Heart left ventricle (tissue), 16 donors: Measurements from ENCODE around the gene ZBTB7C. TPM values are rescaled to one million over a fixed set of nuclear protein-coding genes. Genes with fewer than 3 reads are reported as not detected.
A peak's percentile ranks its signal among the peaks of the same experiment; 100 is the strongest.

ENCODE experiments used
- ATAC-seq, 4 donors: fragments of 200-7000 bp; cut with Tn5 transposase; one replicate each; pipeline ENCODE4 v1.9.1; 2020 to 2022; ENCODE audit warnings: moderate library complexity in 4 of 4, mild to moderate bottlenecking in 3 of 4, moderate number of reproducible peaks in 1 of 4
- DNase-seq, 5 donors: peaks; one replicate each; pipeline ENCODE4 v3.0.0-alpha.2; 2020
- H3K27ac ChIP-seq, 12 donors: fragments of 200-600 bp; sonication (generic) in 4 of 12; one replicate each; pipeline versions ENCODE4 v1.5.0 to v1.8.0; 2016 to 2022; ENCODE audit warnings: mild to moderate bottlenecking in 2 of 12
- H3K27me3 ChIP-seq, 9 donors: fragments of 200-600 bp; sonication (generic) in 2 of 9; one replicate each; pipeline versions ENCODE4 v1.5.1 to v1.8.0; 2016 to 2022; ENCODE audit warnings: mild to moderate bottlenecking in 3 of 9
- H3K36me3 ChIP-seq, 9 donors: fragments of 200-600 bp; sonication (generic) in 2 of 9; one replicate each; pipeline versions ENCODE4 v1.5.0 to v1.8.0; 2018 to 2022; ENCODE audit warnings: mild to moderate bottlenecking in 2 of 9
- H3K4me1 ChIP-seq, 12 donors: fragments of 200-600 bp; sonication (generic) in 4 of 12; one replicate each; pipeline versions ENCODE4 v1.5.0 to v1.8.0; 2016 to 2022; ENCODE audit warnings: mild to moderate bottlenecking in 3 of 12
- H3K4me3 ChIP-seq, 12 donors: fragments of 200-600 bp; sonication (generic) in 4 of 12; one replicate each; pipeline versions ENCODE4 v1.5.0 to v1.8.0; 2017 to 2022; ENCODE audit warnings: mild to moderate bottlenecking in 9 of 12, moderate library complexity in 4 of 12
- H3K9me3 ChIP-seq, 12 donors: fragments of 200-600 bp; sonication (generic) in 4 of 12; one replicate each; pipeline versions ENCODE4 v1.5.0 to v1.8.0; 2016 to 2022; ENCODE audit warnings: mild to moderate bottlenecking in 1 of 12
- POLR2A ChIP-seq, 2 donors: fragments of 450-650 bp; IDR thresholded peaks; one replicate each; pipeline ENCODE4 v1.6.1; 2017; ENCODE audit warnings: antibody characterized with exemption in 2 of 2, mild to moderate bottlenecking in 2 of 2, moderate library complexity in 2 of 2
- WGBS, 4 donors: extraction: QIAGEN DNeasy Blood & Tissue Kit in 2 of 4; methylation state at CpG; one replicate each; pipeline versions ENCODE4 v1.1.5 to v1.1.7; 2013 to 2018; 5-methylcytosine and 5-hydroxymethylcytosine counted together
- intact Hi-C, 10 donors: fragments of 100-400 bp; cut with DNase I; formaldehyde crosslinking; loops; one replicate each; pipeline versions ENCODE4 v1.11.1 to v1.14.2; 2022
- polyA plus RNA-seq, 2 donors: library from polyadenylated mRNA; stranded (reverse); fragments of 200-250 nt; gene quantifications; one replicate each; pipeline ENCODE4 v1.2.3, GENCODE V29; 2013
- total RNA-seq, 9 donors: library from RNA; depleted of rRNA in 2 of 9; stranded (reverse); fragments of >200 nt in 2 of 9; fragmentation: NEBNext Ultra II Directional in 3 of 9; extraction: Animal tissue kit (Norgen Biotek cat#: 25700) in 3 of 9; gene quantifications; one replicate each; pipeline versions ENCODE4 v1.1.0 to v1.2.4, GENCODE V29; 2016 to 2023
- TF ChIP-seq, protein P1 (sequence below), 12 donors: fragments of 200-600 bp; sonication (generic) in 4 of 12; IDR thresholded peaks; one replicate each; pipeline versions ENCODE4 v1.5.0 to v1.8.0; 2018 to 2022; ENCODE audit warnings: antibody characterized with exemption in 12 of 12, mild to moderate bottlenecking in 5 of 12
- donor health status: ischemic (EF 13 %, LVEDD 7.1; RV severe dilation, severe dysfunction).
- donor health status: healthy with polysubstance abuse.
- donor health status: DM: no; HTN: yes; CAD: no.
- donor health status: DM: no; HTN: no; CAD: no.
- donor health status: ischemic (EF 25% LVEDD 6.9; RV normal size, moderate dysfunction).
- donor health status: ischemic (EF 25% LVEDD 5.7; RV mildly dilated, moderate dysfunction).
- donor health status: healthy.
- donor health status: DM: yes; HTN: yes; CAD: no.
- donor health status: ischemic (EF 35%, LVEDD 5.7; RV mildly dilated, moderate dysfunction).
- donor health status: nonischemic (EF 11% LVEDD 7.7; RV severe dilation, severe dysfunction).
- donor health status: DM: yes; HTN: yes; CAD: no.
- donor health status: PGD.
- donor health status: ischemic (EF 29% LVEDD 5.4; RV normal size, mild dysfunction).
- donor health status: nonischemic (EF 23%, LVEDD 6.1; RV moderate dilation, normal function).

ZBTB7C gene
- total and polyA plus RNA-seq, 11 donors = 0.68 to 7.5 (median 2.3) TPM

DNA sequence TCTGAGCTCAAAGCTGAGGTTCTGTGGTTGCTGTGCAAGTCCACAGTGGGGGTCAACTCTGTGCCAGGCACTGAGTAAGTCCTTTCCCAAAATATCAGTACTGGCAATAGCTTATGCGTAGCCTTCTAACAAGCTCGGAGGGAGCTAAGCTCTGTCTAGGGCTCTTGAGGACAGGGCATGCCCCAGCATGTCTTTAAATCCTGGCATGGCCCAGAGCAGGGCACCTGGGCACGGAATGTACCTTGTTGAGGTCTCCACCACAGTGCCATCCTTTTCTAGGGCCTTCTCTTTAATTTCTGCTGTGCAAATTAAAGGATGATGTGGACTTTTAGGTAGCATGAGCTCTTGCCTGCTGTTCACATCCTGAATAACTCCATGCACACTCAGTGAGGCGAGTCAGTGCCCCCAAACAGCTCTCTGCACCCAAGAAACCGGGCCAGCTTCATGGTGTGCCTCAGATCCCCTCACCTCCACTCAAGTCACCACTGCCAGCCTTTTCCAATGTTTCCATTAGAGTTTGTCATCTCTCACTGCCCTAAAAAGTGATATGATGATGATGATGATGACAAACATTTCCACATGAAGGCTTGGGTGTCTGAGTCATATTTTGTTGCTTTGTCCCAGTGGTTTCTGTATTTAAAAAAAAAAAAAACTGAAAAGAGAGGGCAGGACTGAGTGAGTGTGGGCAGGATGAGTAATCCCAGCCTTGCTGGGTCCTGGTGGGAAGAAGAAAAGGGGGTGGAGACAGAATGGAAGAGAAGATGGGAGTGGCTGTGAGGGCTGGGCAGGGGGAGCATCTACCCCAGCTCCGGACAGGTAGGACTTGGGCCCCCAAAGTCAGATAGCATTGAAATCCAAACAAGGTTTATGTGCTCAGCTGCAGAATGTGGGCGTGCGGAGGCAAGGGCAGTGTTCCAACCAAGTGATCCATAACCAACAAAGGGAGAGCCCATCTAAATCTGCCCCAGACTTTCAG is 78.9 kb downstream of the ZBTB7C start:
- ATAC-seq (peak in 2 of 4 donors; percentile 45 to 47), DNase-seq (no peak)
- TF ChIP-seq POLR2A (IDR thresholded peaks at IDR 0.05) = no peak
- TF ChIP-seq, protein P1, sequence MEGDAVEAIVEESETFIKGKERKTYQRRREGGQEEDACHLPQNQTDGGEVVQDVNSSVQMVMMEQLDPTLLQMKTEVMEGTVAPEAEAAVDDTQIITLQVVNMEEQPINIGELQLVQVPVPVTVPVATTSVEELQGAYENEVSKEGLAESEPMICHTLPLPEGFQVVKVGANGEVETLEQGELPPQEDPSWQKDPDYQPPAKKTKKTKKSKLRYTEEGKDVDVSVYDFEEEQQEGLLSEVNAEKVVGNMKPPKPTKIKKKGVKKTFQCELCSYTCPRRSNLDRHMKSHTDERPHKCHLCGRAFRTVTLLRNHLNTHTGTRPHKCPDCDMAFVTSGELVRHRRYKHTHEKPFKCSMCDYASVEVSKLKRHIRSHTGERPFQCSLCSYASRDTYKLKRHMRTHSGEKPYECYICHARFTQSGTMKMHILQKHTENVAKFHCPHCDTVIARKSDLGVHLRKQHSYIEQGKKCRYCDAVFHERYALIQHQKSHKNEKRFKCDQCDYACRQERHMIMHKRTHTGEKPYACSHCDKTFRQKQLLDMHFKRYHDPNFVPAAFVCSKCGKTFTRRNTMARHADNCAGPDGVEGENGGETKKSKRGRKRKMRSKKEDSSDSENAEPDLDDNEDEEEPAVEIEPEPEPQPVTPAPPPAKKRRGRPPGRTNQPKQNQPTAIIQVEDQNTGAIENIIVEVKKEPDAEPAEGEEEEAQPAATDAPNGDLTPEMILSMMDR (IDR thresholded peaks at IDR 0.05) = no peak
- intact Hi-C loops = loop anchor here in 2 of 10 donors (5.0 to 10.0 kb wide), 3 partner anchors 93 to 296 kb away; no protein-coding TSS in a partner anchor
- Histone ChIP-seq H3K9me3 (no peaks in the 10 kb centered on the region), H3K36me3 (no peaks in the 10 kb centered on the region), H3K27me3 (no peaks in the 10 kb centered on the region), H3K4me3 (no peak overlapping the region), H3K27ac (no peak overlapping the region), H3K4me1 (peaks cover 0 to 4% (median 0%) of the 10 kb centered on the region in 12 donors)
- 86 to 91% (median 89%) methylated on average over 8 of the region's 8 CpGs for WGBS, 4 donors

DNA sequence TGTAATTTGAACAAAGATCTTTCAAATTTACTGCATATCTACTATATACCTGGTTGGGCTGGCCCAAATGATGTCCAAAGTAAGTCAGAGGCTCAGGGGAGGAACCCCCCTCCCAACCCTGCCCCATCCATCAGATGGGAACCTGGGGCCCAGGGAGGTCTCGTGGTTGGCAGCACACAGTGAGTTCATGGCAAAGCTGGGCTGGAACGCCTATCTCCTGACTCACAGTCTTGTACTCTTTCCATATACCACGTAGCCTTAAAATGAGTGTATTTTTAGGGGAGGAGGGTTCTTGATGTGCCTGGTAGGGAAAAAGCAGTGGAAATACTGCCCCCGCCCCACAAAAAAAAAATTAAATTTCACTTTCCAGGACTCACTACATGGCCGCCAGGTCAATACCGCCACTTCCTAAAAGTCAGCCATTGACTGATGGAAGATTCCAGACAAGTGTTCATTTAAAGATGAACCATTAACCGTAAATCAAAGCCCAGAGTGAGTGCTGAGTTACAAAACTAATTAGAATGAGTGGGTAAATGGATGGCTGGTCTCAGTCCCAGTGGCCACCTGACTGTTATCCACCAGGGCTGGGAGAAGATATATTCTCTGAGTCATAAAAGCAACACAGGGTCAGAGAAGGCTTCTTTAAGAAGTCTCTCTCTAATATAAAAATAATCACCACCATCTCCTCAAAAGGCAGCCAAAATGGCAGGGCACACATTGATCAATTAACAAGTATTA is 80.5 kb downstream of the ZBTB7C start:
- DNase-seq (no peak), ATAC-seq (no peak)
- Histone ChIP-seq H3K4me3 (no peak overlapping the region), H3K36me3 (no peaks in the 10 kb centered on the region), H3K4me1 (peaks cover 0 to 4% (median 0%) of the 10 kb centered on the region in 12 donors), H3K27ac (no peak overlapping the region), H3K9me3 (no peaks in the 10 kb centered on the region), H3K27me3 (no peaks in the 10 kb centered on the region)
- TF ChIP-seq, protein P1 (IDR thresholded peaks at IDR 0.05) = no peak
- TF ChIP-seq POLR2A (IDR thresholded peaks at IDR 0.05) = no peak
- 78 to 90% (median 80%) methylated on average over 7 of the region's 7 CpGs for WGBS, 4 donors
- intact Hi-C loops = loop anchor here in 1 of 10 donors (5.0 kb wide), 1 partner anchor 49 kb away; no protein-coding TSS in a partner anchor

DNA sequence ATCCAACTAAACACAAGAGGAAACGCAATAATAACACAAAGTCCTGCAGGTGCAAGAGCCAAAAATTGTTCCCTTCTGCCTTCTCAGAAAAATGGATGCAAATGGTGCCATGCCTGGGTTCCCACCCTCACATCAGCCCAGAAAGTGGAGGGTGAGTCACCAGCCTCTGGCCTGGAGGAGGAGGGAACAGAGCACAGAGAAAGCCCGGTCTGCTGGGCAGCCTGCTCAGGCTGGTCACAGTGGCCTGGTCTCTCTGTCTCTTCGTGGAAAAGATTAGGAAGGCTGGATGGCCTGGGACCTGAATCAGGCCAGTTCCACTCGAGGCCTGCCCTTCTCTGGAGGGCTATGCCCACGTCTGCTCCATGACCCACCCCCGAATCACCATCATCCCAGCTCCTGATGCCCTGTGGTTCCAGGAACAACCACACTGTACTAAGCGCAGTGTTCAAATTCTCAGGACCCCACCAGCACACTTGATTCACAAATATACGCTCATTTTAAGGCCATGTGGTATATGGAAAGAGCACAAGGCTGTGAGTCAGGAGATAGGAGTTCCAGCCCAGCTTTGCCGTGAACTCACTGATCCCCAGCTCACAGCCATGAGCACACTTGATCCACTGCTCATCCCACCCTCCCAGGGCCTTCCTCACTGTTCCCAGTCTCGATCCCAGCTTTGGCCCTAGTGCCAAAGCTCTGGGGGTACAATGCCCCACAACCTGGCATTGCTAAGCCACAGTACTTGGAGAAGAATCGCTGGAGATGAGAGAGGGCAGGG is 82.1 kb downstream of the ZBTB7C start:
- Histone ChIP-seq H3K4me3 (no peak overlapping the region), H3K9me3 (no peaks in the 10 kb centered on the region), H3K36me3 (no peaks in the 10 kb centered on the region), H3K27me3 (no peaks in the 10 kb centered on the region), H3K4me1 (peaks cover 0 to 4% (median 0%) of the 10 kb centered on the region in 12 donors), H3K27ac (no peak overlapping the region)
- no peak for TF ChIP-seq POLR2A (IDR thresholded peaks at IDR 0.05)
- TF ChIP-seq, protein P1 (IDR thresholded peaks at IDR 0.05) = no peak
- DNase-seq (no peak), ATAC-seq (peak in 1 of 4 donors; percentile 37)
- WGBS, 4 donors = 88 to 92% (median 89%) methylated on average over 8 to 11 of the region's 11 CpGs
- intact Hi-C loops = loop anchor here in 1 of 10 donors (5.0 kb wide), 1 partner anchor 50 kb away; no protein-coding TSS in a partner anchor
